ENCODE data around the gene USP6NL. TPM values are rescaled to one million over a fixed set of nuclear protein-coding genes. Genes with fewer than 3 reads are reported as not detected.

Gene USP6NL
- total and polyA plus RNA-seq, 2 of the 8 experiments (the other 6 are each of a cell fraction or from before 2014, with no cell fraction given) = 10.9 to 28.8 TPM

DNA sequence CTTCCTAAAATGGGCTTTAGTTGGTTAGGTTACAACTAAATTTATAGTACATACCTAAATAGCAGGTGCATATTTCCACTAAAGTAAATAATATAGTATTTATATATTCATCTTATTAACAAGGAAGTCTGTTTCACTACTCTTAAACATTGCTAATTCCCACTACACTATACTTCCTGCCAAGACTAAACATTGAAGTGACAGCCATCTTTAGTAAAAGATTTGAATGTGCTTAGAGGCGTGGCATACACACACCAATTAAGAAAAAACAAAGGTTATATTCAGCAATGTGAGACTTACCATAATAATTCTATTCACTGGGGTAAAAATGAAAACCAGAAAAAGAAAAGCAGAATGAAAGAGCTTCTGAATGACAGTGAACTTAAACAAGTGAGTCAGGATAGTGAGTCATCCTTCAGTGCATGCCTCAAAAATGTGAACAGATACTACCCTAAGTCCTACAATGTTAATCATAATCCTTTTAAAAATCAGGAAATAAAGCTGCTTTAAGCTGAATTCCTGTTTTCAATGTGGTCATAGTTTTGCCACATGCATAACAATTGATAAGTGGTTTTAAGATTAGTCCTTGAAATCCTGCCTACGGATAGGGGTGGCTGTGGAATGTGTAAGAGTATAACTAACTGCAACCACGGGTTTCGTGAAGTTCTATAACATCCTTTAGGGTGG lies 59.4 kb downstream of the USP6NL start (continued):
- TF ChIP-seq, protein P1, sequence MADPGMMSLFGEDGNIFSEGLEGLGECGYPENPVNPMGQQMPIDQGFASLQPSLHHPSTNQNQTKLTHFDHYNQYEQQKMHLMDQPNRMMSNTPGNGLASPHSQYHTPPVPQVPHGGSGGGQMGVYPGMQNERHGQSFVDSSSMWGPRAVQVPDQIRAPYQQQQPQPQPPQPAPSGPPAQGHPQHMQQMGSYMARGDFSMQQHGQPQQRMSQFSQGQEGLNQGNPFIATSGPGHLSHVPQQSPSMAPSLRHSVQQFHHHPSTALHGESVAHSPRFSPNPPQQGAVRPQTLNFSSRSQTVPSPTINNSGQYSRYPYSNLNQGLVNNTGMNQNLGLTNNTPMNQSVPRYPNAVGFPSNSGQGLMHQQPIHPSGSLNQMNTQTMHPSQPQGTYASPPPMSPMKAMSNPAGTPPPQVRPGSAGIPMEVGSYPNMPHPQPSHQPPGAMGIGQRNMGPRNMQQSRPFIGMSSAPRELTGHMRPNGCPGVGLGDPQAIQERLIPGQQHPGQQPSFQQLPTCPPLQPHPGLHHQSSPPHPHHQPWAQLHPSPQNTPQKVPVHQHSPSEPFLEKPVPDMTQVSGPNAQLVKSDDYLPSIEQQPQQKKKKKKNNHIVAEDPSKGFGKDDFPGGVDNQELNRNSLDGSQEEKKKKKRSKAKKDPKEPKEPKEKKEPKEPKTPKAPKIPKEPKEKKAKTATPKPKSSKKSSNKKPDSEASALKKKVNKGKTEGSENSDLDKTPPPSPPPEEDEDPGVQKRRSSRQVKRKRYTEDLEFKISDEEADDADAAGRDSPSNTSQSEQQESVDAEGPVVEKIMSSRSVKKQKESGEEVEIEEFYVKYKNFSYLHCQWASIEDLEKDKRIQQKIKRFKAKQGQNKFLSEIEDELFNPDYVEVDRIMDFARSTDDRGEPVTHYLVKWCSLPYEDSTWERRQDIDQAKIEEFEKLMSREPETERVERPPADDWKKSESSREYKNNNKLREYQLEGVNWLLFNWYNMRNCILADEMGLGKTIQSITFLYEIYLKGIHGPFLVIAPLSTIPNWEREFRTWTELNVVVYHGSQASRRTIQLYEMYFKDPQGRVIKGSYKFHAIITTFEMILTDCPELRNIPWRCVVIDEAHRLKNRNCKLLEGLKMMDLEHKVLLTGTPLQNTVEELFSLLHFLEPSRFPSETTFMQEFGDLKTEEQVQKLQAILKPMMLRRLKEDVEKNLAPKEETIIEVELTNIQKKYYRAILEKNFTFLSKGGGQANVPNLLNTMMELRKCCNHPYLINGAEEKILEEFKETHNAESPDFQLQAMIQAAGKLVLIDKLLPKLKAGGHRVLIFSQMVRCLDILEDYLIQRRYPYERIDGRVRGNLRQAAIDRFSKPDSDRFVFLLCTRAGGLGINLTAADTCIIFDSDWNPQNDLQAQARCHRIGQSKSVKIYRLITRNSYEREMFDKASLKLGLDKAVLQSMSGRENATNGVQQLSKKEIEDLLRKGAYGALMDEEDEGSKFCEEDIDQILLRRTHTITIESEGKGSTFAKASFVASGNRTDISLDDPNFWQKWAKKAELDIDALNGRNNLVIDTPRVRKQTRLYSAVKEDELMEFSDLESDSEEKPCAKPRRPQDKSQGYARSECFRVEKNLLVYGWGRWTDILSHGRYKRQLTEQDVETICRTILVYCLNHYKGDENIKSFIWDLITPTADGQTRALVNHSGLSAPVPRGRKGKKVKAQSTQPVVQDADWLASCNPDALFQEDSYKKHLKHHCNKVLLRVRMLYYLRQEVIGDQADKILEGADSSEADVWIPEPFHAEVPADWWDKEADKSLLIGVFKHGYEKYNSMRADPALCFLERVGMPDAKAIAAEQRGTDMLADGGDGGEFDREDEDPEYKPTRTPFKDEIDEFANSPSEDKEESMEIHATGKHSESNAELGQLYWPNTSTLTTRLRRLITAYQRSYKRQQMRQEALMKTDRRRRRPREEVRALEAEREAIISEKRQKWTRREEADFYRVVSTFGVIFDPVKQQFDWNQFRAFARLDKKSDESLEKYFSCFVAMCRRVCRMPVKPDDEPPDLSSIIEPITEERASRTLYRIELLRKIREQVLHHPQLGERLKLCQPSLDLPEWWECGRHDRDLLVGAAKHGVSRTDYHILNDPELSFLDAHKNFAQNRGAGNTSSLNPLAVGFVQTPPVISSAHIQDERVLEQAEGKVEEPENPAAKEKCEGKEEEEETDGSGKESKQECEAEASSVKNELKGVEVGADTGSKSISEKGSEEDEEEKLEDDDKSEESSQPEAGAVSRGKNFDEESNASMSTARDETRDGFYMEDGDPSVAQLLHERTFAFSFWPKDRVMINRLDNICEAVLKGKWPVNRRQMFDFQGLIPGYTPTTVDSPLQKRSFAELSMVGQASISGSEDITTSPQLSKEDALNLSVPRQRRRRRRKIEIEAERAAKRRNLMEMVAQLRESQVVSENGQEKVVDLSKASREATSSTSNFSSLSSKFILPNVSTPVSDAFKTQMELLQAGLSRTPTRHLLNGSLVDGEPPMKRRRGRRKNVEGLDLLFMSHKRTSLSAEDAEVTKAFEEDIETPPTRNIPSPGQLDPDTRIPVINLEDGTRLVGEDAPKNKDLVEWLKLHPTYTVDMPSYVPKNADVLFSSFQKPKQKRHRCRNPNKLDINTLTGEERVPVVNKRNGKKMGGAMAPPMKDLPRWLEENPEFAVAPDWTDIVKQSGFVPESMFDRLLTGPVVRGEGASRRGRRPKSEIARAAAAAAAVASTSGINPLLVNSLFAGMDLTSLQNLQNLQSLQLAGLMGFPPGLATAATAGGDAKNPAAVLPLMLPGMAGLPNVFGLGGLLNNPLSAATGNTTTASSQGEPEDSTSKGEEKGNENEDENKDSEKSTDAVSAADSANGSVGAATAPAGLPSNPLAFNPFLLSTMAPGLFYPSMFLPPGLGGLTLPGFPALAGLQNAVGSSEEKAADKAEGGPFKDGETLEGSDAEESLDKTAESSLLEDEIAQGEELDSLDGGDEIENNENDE (IDR thresholded peaks at IDR 0.05; ENCODE audit: insufficient replicate concordance, low read length) = no peak
- TF ChIP-seq JUND (IDR thresholded peaks at IDR 0.05; ENCODE audit: low read length) = peak; percentile 54; the same call in 1 of the 2 replicates
